GM19397 (cell line): ENCODE data around the gene TBX1.

Experiments used
- ATAC-seq: cut with Tn5 transposase; IDR thresholded peaks from one replicate; pipeline ENCODE4 v1.9.1; 2021; ENCODE audit warnings: mild to moderate bottlenecking, moderate library complexity; ENCODE audit not compliant: unreplicated experiment

Gene TBX1

GRCh38 chr22:19737846-19738663 lies 22.5 kb upstream of the TBX1 start:
- ATAC-seq = no peak

- ATAC-seq = no peak
Measured at GRCh38 chr22:19738664-19739447, 21.7 kb upstream of the TBX1 start.

GRCh38 chr22:19739448-19739895 lies 21.1 kb upstream of the TBX1 start:
- ATAC-seq = no peak

- ATAC-seq = no peak
Measured at GRCh38 chr22:19739911-19740449, 20.6 kb upstream of the TBX1 start.

- no peak for ATAC-seq
Measured at GRCh38 chr22:19740586-19740985, 20.0 kb upstream of the TBX1 start.

GRCh38 chr22:19741053-19741452 lies 19.5 kb upstream of the TBX1 start:
- no peak for ATAC-seq

GRCh38 chr22:19742160-19743066 lies 18.2 kb upstream of the TBX1 start:
- no peak for ATAC-seq

GRCh38 chr22:19743081-19743480 lies 17.5 kb upstream of the TBX1 start:
- no peak for ATAC-seq

- ATAC-seq = no peak
Measured at GRCh38 chr22:19743651-19744050, 16.9 kb upstream of the TBX1 start.

- ATAC-seq = no peak
Measured at GRCh38 chr22:19744350-19745006, 16.1 kb upstream of the TBX1 start.

GRCh38 chr22:19745155-19746101 lies 15.2 kb upstream of the TBX1 start:
- no peak for ATAC-seq

GRCh38 chr22:19746726-19747125 lies 13.9 kb upstream of the TBX1 start:
- no peak for ATAC-seq

- ATAC-seq = no peak
Measured at GRCh38 chr22:19747551-19747950, 13.0 kb upstream of the TBX1 start.

- ATAC-seq = no peak
Measured at GRCh38 chr22:19748139-19748538, 12.4 kb upstream of the TBX1 start.

- ATAC-seq = no peak
Measured at GRCh38 chr22:19748991-19749664, 11.4 kb upstream of the TBX1 start.

- ATAC-seq = no peak
Measured at GRCh38 chr22:19749876-19750275, 10.7 kb upstream of the TBX1 start.

- ATAC-seq = no peak
Measured at GRCh38 chr22:19750507-19751490, 9.8 kb upstream of the TBX1 start.
